GM19035 (cell line): Measurements from ENCODE around the gene LRRC26.

ENCODE experiments used
- ATAC-seq: cut with Tn5 transposase; IDR thresholded peaks from one replicate; pipeline ENCODE4 v1.9.1; 2021; ENCODE audit not compliant: unreplicated experiment

Gene LRRC26, protein sequence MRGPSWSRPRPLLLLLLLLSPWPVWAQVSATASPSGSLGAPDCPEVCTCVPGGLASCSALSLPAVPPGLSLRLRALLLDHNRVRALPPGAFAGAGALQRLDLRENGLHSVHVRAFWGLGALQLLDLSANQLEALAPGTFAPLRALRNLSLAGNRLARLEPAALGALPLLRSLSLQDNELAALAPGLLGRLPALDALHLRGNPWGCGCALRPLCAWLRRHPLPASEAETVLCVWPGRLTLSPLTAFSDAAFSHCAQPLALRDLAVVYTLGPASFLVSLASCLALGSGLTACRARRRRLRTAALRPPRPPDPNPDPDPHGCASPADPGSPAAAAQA

DNA sequence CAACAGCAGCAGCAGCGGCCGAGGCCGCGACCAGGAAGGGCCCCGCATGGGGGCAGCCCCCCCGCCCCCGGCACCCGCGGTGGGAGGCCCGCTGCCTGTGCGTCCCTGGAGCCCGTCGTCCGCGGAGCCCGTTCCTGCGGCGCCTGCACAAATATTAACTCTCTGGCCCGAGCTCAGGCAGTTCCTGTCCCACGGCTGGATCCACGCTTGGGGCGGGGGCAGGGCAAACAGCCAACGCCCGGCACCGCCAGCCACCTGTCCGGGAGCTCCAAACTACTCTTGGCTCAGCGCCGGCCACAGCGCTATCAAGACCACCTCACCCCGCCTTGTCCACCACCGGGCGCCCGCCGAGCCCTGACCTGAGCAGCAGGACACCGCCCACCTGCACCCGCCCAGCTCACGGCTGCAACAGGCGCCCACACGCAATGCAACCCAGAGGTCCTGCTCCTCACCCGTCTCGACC, at the start of gene LRRC26:
TSS of gene LRRC26 (minus strand) at position 156 of the 463 bp plus-strand sequence. CDS start at position 48, 108 bp downstream.
- no peak for ATAC-seq

DNA sequence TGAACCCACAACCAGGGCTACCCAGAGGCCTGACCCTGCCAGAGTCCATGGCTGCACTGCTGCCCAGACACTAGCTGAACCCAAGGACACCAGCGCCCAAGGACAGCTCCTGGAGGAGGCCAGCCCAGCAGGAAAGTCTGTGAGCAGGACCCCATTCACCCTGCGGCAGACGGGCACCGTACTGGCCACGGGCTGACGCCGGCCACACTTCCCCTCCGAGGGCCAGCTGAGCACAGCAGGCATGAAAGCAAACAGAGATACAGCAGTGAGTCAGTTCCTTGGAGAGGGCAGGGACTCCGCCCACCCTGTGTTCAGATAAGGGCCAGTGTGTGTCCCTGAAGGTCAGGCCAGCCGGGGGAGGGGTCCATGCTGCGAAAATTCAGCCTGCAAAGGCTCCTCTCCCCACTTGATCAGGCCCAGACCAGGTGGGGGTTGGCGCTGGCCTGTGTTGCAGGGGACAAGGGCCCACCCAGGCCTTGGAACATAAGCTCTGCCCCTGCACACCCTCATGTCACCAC, 49.0 kb upstream of the LRRC26 start:
- no peak for ATAC-seq

DNA sequence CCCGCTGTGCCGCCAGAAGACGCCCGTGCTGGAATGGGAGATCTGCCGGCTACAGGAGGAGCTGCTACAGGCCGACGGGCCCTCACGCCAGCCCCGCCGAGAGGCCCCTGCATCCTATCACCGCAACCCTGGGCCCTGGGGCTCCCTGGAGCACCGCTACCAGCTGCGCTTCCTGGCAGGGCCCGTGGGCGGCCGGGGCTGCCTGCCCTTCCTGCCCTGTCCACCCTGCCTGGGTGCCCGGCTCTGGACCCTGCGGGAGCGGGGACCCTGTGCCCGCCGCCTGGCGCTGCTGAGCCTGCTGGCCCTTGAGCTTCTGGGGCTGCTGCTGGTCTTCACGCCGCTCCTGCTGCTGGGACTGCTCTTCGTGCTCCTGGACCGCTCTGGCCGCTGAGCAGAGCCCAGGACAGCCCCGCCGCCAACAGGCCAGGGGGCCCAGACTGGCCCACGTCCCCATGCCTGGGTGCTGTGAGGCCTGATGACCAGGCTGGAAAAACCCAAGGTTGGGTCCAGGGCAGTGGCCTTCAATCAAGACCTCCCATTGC, 48.4 kb upstream of the LRRC26 start:
- ATAC-seq, result no peak

DNA sequence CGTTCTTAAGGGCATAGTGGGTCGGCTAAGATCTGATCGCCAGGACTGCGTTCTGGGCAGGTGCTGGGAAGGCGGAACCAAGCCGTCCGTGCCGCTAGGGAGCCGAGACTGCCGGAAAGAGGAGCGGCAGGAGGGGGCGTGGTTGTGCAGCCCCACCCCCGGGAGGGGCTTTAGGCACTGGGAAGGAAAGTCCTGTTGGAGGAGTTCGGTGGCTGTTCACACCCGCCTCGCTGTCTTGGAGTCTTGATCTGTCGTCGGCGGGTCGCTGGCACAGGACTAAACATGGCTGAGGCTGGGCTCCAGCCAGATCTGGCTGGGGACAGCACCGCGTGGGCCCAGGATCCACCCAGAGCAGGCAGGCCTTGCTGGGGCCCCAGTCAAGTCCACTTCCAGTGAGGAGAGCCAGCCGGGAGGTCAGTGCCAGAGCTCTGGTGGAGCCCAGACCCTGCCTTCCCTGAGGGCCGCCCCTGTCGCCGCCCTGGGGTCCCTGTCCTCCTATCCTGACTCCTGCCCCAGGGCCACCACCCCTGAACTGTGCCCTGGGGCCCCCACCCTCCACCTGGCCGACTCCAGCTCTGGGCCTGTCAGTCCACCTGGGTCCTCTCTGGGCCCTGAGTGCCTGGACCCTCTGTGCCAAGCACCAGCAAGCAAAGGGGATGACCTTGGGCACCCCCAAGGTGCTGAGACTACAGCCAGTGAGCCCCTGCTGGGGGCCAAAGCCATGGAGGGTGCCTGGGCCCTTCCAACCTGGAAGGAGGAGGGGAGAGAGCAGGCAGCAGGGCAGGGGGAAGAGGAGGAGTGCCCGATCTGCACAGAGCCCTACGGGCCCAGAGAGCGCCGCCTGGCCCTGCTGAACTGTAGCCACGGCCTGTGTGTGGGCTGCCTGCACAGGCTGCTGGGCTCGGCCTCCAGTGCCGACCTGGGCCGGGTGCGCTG, 47.7 kb upstream of the LRRC26 start:
- no peak for ATAC-seq

DNA sequence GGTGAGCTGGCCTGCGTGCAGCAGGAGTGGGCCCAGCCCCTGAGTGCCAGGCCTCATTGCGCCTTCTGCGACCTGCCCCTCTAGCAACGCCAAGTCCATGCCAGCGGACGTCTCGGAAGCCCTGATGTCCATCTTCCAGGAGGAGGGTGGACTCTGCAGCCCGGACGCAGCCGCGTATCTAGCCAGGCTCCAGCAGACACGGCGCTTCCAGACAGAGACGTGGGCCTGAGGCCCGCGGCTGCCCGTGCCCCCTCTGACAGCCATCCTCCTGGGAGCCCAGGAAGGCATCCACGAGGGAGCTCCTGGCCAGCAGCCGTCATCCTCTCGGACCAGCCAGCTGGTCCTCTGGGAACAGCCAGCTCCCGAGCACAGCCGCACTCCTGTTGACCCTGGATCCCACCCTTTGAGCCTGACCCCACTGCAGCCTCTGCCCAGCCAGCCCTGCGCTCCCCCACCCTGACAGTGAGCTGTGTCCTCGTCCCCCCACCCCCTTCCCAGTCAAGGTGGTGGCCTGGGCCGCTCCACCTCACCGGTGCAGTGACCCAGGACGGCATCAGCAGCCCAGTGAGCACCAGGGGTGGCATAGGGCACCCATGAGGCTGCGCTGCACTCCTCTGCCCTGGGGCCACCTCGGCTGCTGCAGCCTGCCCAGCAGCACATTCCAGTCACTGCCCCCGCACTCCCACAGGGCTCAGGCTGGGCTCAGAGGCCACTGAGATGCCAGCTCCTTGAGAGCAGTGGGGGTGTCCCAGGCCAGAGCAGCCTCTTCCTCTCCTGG, 46.5 kb upstream of the LRRC26 start:
- no peak for ATAC-seq

DNA sequence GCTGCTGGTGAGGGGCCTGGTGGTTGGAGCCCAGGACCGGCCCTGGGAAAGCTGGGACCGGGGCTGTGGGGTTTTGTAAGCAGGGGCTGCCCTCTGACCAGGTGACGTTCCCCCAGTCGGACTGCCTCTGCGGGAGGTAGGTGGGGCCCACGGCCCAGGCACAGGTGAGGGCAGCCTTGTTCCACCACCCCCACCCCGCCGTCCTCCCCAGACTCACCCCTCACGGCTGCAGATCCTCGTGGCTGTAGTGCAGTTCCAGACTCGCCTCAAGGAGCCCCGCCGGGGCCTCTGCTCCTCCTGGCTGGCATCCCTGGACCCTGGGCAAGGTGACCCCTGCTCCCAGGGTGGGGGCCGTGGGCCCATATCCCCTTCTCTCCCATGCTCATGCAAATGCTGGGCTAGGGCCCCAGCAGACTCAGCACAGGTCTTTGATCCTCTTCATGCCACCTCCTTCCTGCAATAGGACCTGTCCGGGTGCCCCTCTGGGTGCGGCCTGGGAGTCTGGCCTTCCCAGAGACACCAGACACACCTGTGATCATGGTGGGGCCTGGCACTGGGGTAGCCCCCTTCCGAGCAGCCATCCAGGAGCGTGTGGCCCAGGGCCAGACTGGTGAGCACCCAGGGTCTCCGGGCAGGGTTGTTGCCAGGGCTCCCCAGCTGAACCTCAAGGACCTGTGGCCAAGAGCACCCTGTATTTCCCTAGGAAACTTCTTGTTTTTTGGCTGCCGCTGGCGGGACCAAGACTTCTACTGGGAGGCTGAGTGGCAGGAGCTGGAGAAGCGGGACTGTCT, 45.5 kb upstream of the LRRC26 start:
- ATAC-seq, result no peak

DNA sequence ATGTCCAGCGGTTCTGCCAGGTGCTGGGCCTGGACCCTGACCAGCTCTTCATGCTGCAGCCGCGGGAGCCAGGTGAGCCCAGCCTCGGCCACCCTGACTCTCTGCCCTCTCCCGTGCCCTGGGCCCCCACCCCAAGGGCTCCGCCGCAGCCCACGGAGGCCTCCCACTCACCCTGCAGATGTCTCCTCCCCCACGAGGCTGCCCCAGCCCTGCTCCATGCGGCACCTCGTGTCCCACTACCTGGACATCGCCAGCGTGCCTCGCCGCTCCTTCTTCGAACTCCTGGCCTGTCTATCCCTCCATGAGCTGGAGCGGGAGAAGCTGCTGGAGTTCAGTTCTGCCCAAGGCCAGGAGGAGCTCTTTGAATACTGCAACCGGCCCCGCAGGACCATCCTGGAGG, 44.8 kb upstream of the LRRC26 start:
- no peak for ATAC-seq

DNA sequence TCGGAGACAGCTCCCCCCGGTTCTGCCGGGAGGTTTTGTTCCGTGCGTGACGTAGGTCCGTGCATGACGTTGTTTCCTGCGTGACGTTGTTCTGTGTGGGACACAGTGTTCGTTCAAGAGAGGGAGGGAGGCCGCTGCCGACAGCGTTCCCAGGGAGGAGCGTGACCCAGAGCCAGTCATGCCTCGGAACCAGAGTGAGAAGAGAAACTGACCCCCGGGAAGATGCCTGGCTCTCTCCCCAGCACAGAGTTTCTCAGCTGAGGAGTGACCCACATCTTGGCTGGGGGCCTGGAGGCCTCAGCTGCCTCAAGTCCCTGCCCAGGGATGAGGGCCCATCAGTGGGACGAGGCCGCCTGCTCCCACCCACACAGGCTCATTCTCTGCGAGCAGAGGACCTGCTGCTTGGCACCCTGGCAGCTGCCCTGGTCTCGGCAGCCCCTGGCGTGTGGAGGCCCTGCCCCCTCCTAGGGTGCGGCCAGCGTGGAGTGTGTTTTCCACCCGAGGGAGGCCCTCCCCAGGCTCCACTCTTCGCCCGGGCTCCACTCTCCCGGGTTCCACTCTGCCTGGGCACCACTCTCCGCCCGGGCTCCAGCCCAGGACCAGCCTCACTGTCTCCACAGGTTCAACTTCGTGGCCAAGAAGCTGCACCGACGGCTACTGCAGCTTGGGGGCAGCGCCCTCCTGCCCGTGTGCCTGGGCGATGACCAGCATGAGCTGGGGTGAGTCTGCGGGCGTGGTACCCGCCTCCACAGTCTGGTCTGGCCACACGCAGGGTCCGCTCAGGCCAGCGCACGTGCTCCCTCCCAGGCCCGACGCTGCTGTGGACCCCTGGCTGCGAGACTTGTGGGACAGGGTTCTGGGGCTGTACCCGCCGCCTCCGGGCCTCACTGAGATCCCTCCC, 43.6 kb upstream of the LRRC26 start:
- no peak for ATAC-seq

DNA sequence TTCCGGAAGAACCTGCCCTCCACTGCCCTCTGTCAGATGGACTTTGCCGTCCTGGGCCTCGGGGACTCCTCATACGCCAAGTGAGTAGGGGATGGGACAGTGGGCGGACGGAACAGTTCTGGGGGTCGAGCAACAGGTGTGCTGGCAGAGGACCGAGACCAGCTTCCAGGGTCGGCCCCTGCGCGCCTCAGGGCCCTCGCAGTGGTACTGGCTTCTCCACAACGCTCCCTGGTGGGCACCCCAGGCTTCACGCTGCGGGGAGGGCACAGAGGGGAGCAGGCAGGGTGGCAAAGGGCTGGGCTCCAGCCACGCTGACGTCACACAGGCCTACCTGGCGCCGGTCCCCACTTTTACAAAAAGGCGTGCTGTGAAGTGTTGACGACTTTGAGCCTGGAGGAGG, 42.7 kb upstream of the LRRC26 start:
- no peak for ATAC-seq

DNA sequence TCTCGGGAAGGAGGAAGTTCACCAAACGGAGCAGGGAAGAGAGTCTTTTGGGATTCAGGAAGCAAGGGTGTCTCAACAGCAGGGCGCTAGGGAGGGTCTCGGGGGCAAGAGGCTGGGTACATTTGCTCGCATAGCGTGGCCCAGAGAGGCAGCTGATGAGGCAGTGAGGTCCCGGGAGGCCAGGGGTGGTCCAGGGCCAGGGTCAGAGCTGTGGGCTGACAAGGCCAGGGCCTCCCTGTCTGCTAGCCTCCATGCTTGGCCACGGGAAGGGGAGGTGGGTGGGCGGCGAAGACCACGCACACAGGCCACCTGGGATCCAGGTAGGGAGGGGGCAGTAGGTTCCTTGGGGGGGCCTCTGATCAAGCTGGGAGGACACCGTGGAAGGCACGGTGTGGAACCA, 41.7 kb upstream of the LRRC26 start:
- no peak for ATAC-seq

DNA sequence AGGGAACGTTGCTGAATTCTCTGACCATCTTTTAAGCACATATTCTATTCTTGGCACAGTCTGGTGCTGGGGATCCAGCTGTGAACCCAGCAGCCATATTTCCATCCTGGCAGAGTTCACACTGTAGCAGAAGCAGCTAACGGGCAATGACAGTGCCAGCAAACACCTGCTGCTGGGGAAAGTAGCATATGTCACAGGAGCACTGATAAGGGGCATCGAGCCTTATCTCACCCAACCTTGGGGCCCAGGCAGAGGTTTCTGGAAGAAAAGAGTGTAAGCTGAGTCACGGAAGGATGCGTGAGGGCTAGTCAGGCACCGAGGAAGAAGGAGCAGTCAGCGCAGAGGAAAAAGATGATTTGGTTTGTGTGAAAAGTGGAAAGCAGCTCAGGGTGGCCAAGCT, 36.8 kb upstream of the LRRC26 start:
- ATAC-seq, result no peak

DNA sequence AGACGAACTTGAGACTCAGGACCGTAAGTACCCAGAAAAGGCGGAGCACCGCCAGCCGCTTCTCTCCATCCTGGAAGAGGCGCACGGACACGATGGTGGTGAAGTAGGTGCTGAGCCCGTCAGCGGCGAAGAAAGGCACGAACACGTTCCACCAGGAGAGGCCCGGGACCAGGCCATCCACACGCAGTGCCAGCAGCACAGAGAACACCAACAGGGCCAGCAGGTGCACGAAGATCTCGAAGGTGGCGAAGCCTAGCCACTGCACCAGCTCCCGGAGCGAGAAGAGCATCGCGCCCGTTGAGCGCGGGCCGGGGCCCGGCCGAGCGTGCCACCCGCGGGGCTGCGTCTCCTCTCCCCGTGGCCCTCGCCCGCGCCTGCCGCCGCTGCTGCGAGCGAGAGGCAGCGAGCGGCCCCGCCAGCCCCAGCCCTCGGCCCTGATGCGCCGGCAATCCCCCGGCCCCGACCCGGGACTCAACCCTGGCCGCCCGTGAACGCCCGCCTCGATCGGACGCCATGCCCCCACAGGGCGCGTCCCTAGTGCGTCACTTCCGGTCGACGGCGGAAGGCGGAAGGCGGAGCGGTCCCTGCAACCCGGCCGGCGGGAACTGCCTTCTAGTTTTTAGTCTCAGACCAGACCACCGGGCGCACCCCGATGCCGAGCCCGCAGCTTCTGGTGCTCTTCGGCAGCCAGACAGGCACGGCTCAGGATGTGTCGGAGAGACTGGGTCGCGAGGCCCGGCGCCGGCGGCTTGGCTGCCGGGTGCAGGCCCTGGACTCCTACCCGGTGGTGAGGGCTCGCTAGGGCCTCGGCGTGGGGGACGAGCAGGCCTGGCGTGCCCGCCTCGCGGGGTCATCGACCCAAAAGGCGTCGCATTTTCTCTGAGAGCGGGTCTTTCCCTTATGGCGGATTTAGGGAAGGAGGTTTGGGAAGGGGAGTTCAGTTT, 35.5 kb upstream of the LRRC26 start, which contains the start of the genes NDOR1 and TMEM203:
TSS of gene NDOR1 (plus strand) at position 575 of the 944 bp plus-strand sequence. CDS start at position 653, 78 bp downstream.
TSS of gene TMEM203 (minus strand) at position 523 of the 944 bp plus-strand sequence. CDS start at position 289, 234 bp downstream.
- peak; percentile 51 for ATAC-seq

DNA sequence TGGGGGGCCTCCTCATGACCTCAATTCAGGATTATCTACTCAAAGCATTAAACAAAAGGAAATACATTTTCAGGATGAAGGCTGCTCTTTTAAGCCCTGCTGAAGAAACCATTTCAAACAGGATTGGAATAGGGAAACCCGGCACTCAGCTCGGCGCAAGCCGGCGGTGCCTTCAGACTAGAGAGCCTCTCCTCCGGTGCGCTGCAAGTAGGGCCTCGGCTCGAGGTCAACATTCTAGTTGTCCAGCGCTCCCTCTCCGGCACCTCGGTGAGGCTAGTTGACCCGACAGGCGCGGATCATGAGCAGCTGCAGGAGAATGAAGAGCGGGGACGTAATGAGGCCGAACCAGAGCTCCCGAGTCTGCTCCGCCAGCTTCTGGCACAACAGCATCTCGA, 34.9 kb upstream of the LRRC26 start:
- no peak for ATAC-seq

DNA sequence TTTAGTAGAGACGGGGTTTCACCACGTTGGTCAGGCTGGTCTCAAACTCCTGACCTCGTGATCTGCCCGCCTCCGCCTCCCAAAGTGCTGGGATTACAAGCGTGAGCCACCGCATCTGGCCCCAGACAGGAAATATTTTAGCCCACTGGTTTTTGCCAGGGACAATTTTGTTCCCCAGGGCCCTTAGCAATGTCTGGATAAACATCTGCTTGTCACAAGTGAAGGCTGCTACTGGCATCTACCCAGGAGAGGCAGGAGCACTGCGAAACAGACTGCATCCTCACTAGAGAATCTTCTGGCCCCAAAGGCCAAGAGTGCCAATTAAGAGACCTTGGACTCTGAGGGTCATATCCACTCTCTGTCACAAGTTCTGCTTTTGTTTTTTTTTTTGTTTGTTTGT, 33.1 kb upstream of the LRRC26 start:
- no peak for ATAC-seq

DNA sequence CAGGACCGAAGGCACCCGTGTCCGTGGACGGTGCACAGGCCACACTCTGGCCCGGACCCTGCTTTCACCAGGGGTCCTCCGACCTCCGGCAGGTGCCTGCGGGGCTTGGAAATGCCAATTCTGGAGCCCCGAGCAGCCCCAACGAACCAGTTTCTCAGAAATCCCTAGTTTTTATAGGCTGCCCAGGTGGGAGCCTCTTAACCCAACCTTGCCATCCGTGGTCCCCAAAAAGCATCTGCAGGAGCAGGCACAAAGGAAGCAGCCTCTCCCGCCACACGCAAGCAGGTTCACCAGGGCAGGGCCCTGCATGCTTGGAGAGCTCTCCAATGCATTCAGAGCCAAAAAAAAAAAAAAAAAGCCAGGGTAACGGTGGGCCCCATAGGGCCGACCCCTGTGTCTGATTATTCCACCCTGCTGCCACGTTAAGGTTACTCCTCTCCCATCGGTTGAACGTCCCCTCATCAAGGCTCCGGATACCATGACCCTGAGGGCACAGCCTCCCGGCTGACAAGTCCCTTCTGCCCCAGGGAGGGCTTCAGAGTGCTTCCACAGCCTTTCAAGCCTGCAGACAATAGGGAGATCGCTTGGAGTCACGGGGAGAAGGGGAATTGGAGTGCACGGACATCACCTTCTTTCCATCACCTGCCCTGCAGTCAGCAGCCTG, 31.5 kb upstream of the LRRC26 start:
- ATAC-seq, result no peak

DNA sequence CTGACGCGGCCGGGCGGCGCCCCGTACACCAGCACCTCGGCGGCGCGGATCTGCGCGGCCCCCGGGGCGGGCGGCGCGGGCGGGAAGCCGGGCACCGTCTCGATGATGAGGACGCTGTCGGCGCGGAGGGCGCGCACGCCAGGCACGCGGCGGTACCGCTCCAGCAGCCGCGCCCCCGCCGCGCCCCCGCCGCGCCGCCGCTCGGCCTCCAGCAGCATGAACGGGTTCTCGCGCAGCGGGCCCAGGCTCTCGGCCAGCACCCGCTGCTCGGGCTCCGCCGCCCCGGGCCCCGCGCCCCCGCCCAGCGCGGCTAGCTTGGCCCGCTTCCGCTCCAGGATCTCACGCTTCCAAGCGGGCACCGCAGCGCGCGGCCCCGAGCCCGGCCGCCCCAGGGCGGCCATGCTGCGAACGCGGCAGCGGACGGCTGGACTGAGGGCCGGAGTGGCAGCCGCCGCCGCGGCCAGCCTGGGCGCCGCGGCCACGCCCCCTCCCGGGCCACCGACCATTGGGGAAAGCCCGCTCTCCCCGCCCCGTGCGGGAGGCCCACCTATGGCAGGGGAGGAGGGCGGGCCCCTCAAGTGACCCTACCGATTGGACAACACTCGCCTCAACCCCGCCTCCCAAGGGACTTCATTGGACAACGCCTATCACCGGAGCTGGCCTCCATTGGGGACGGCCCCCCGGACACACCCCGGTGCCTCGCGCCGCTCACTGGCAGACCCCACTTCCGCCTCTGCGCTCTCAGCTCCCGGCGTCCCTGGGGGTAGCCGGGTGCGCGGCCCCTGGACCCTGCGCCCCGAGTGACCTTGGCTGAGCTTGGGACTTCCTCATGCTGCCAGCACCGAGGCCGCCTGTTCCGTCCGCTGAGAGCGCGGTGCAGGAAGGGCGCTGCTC, 30.7 kb upstream of the LRRC26 start, which contains the start of gene TPRN:
TSS of gene TPRN (minus strand) at position 431 of the 894 bp plus-strand sequence. CDS start at position 401, 30 bp downstream.
- peak; percentile 82 for ATAC-seq
